Activated T-helper 1 cell treated with anti-CD3 and anti-CD28 coated beads, Interleukin-12 subunit alpha, Interleukin-12 subunit beta, Interleukin-2, Interleukin-4 antibody, amounts not matched to agents 30 ng/mL and 10 ng/mL and 1 ng/mL, durations not matched to agents 14 hours and 24 hours and 36 hours (primary cell): Measurements from ENCODE around the gene ARFRP1. TPM values are rescaled to one million over a fixed set of nuclear protein-coding genes. Genes with fewer than 3 reads are reported as not detected.
A peak's percentile ranks its signal among the peaks of the same experiment; 100 is the strongest.
"Not testable (repeated sequence)": the region's sequence is repeated elsewhere in the genome, so short reads cannot be mapped to it uniquely, and the experiment has no call there.

Experiments
- DNase-seq: peaks from one replicate; pipeline ENCODE4 v3.0.0; 2021; ENCODE audit warnings: low spot score
- H3K27ac Mint-ChIP-seq: one replicate; pipeline ENCODE4 v1.8.0; 2021; ENCODE audit warnings: mild to moderate bottlenecking, mixed read lengths
- H3K27me3 Mint-ChIP-seq: one replicate; pipeline ENCODE4 v1.8.0; 2022; ENCODE audit warnings: mild to moderate bottlenecking, moderate library complexity, mixed read lengths; ENCODE audit not compliant: insufficient read depth
- H3K36me3 Mint-ChIP-seq: one replicate; pipeline ENCODE4 v1.8.0; 2021; ENCODE audit warnings: low read depth, mixed read lengths
- H3K4me1 Mint-ChIP-seq: one replicate; pipeline ENCODE4 v1.8.0; 2021; ENCODE audit warnings: low read depth, mixed read lengths
- H3K4me3 Mint-ChIP-seq: one replicate; pipeline ENCODE4 v1.8.0; 2021; ENCODE audit warnings: mild to moderate bottlenecking, moderate library complexity, mixed read lengths
- H3K9me3 Mint-ChIP-seq: one replicate; pipeline ENCODE4 v1.8.0; 2021; ENCODE audit warnings: mixed read lengths
- intact Hi-C: fragments of 100-400 bp; cut with micrococcal nuclease; formaldehyde crosslinking; loops from one replicate; pipeline ENCODE4 v1.15.1; 2024
- total RNA-seq: library from RNA; stranded (reverse); gene quantifications from 2 replicates; pipeline ENCODE4 v1.2.3, GENCODE V29; 2022

ARFRP1 gene
- total RNA-seq, 1 donor from 2014 or later = 73.5 TPM

- H3K27ac Mint-ChIP-seq = no peak overlapping the region
- no peaks in the 10 kb centered on the region for H3K9me3 Mint-ChIP-seq
- intact Hi-C loops = loop anchor here (5.0 to 10.0 kb wide), 2 partner anchors 97 to 240 kb away; partner anchors contain the start of gene SAMD10
- H3K4me1 Mint-ChIP-seq = peaks cover 25% of the 10 kb centered on the region
- peaks cover 20% of the 10 kb centered on the region for H3K36me3 Mint-ChIP-seq
- DNase-seq = no peak
- H3K27me3 Mint-ChIP-seq = no peaks in the 10 kb centered on the region
- H3K4me3 Mint-ChIP-seq = no peak overlapping the region
Observed at GRCh38 chr20:63734111-63734945, 26.6 kb upstream of the ARFRP1 start.

GRCh38 chr20:63733579-63734081 is 25.9 kb upstream of the ARFRP1 start:
- Mint-ChIP-seq H3K9me3 (no peaks in the 10 kb centered on the region), H3K4me3 (no peak overlapping the region), H3K27me3 (no peaks in the 10 kb centered on the region), H3K36me3 (peaks cover 22% of the 10 kb centered on the region), H3K27ac (no peak overlapping the region), H3K4me1 (peaks cover 30% of the 10 kb centered on the region)
- DNase-seq = no peak
- intact Hi-C loops = loop anchor here (5.0 to 10.0 kb wide), 2 partner anchors 96 to 241 kb away; partner anchors contain the start of gene SAMD10

- intact Hi-C loops = loop anchor here (5.0 to 10.0 kb wide), 2 partner anchors 96 to 242 kb away; partner anchors contain the start of gene SAMD10
- H3K9me3 Mint-ChIP-seq = no peaks in the 10 kb centered on the region
- H3K27ac Mint-ChIP-seq = no peak overlapping the region
- H3K27me3 Mint-ChIP-seq = no peaks in the 10 kb centered on the region
- no peak overlapping the region for H3K4me3 Mint-ChIP-seq
- H3K4me1 Mint-ChIP-seq = peaks cover 35% of the 10 kb centered on the region
- H3K36me3 Mint-ChIP-seq = peaks cover 27% of the 10 kb centered on the region
- no peak for DNase-seq
Observed at GRCh38 chr20:63733117-63733516, 25.3 kb upstream of the ARFRP1 start.

- H3K4me1 Mint-ChIP-seq = peaks cover 41% of the 10 kb centered on the region
- no peak overlapping the region for H3K4me3 Mint-ChIP-seq
- no peak overlapping the region for H3K27ac Mint-ChIP-seq
- intact Hi-C loops = loop anchor here (5.0 to 10.0 kb wide), 2 partner anchors 95 to 242 kb away; partner anchors contain the start of gene SAMD10
- H3K36me3 Mint-ChIP-seq = peaks cover 29% of the 10 kb centered on the region
- no peaks in the 10 kb centered on the region for H3K27me3 Mint-ChIP-seq
- no peaks in the 10 kb centered on the region for H3K9me3 Mint-ChIP-seq
- no peak for DNase-seq
Observed at GRCh38 chr20:63732118-63733095, 24.6 kb upstream of the ARFRP1 start.

- Mint-ChIP-seq H3K27me3 (no peaks in the 10 kb centered on the region), H3K36me3 (peaks cover 31% of the 10 kb centered on the region), H3K4me1 (peaks cover 44% of the 10 kb centered on the region), H3K27ac (no peak overlapping the region), H3K4me3 (no peak overlapping the region), H3K9me3 (peaks cover 3% of the 10 kb centered on the region)
- intact Hi-C loops = loop anchor here (1.0 to 10.0 kb wide), 5 partner anchors 8 to 243 kb away; partner anchors contain the start of genes ARFRP1, SAMD10, SLC2A4RG and TPD52L2
- no peak for DNase-seq
Observed at GRCh38 chr20:63731410-63731809, 23.6 kb upstream of the ARFRP1 start.

GRCh38 chr20:63730189-63730733 is 22.5 kb upstream of the ARFRP1 start:
- DNase-seq, H3K9me3 Mint-ChIP-seq, H3K27me3 Mint-ChIP-seq: not testable (repeated sequence)
- intact Hi-C loops = loop anchor here (2.0 to 10.0 kb wide), 4 partner anchors 23 to 245 kb away; partner anchors contain the start of genes ARFRP1, SAMD10 and TPD52L2
- Mint-ChIP-seq H3K4me3 (peak overlapping the region; percentile 28), H3K4me1 (peaks cover 37% of the 10 kb centered on the region), H3K27ac (peak overlapping the region; percentile 45), H3K36me3 (peaks cover 31% of the 10 kb centered on the region)

- H3K4me1 Mint-ChIP-seq = peaks cover 28% of the 10 kb centered on the region
- H3K4me3 Mint-ChIP-seq, DNase-seq, H3K27ac Mint-ChIP-seq, intact Hi-C loops, H3K27me3 Mint-ChIP-seq: not testable (repeated sequence)
- H3K36me3 Mint-ChIP-seq = peaks cover 46% of the 10 kb centered on the region
- H3K9me3 Mint-ChIP-seq = peaks cover 16% of the 10 kb centered on the region
Observed at GRCh38 chr20:63722967-63723622, 15.3 kb upstream of the ARFRP1 start.

GRCh38 chr20:63718996-63719395 is 11.2 kb upstream of the ARFRP1 start:
- Mint-ChIP-seq H3K4me1 (peaks cover 15% of the 10 kb centered on the region), H3K36me3 (peaks cover 57% of the 10 kb centered on the region), H3K27ac (no peak overlapping the region), H3K4me3 (no peak overlapping the region), H3K9me3 (peaks cover 11% of the 10 kb centered on the region), H3K27me3 (no peaks in the 10 kb centered on the region)
- DNase-seq = no peak
- intact Hi-C loops = no loop called here

- intact Hi-C loops = no loop called here
- Mint-ChIP-seq H3K4me3 (no peak overlapping the region), H3K36me3 (peaks cover 70% of the 10 kb centered on the region), H3K9me3 (peaks cover 11% of the 10 kb centered on the region), H3K27me3 (no peaks in the 10 kb centered on the region), H3K27ac (no peak overlapping the region), H3K4me1 (peaks cover 24% of the 10 kb centered on the region)
- no peak for DNase-seq
Observed at GRCh38 chr20:63714858-63715257, 7.1 kb upstream of the ARFRP1 start.

GRCh38 chr20:63712191-63712590 is 4.4 kb upstream of the ARFRP1 start:
- no peak overlapping the region for H3K4me3 Mint-ChIP-seq
- H3K4me1 Mint-ChIP-seq = peaks cover 26% of the 10 kb centered on the region
- peaks cover 4% of the 10 kb centered on the region for H3K9me3 Mint-ChIP-seq
- DNase-seq = no peak
- no peaks in the 10 kb centered on the region for H3K27me3 Mint-ChIP-seq
- no peak overlapping the region for H3K27ac Mint-ChIP-seq
- intact Hi-C loops = no loop called here
- H3K36me3 Mint-ChIP-seq = peaks cover 58% of the 10 kb centered on the region

- intact Hi-C loops = no loop called here
- H3K4me1 Mint-ChIP-seq = peaks cover 34% of the 10 kb centered on the region
Observed at GRCh38 chr20:63711085-63711645, 3.4 kb upstream of the ARFRP1 start.

More at GRCh38 chr20:63711085-63711645, 3.4 kb upstream of the ARFRP1 start:
- Mint-ChIP-seq H3K27me3 (no peaks in the 10 kb centered on the region), H3K4me3 (peak overlapping the region; percentile 71), H3K36me3 (peaks cover 54% of the 10 kb centered on the region), H3K27ac (no peak overlapping the region), H3K9me3 (peaks cover 2% of the 10 kb centered on the region)
- no peak for DNase-seq
